Keratinocyte (primary cell): ENCODE measurements around the gene VAT1L. TPM values are rescaled to one million over a fixed set of nuclear protein-coding genes. Genes with fewer than 3 reads are reported as not detected.

Source experiments
- DNase-seq: peaks from one replicate; pipeline ENCODE4 v3.0.0-alpha.2; 2011; ENCODE audit warnings: low read depth, missing footprints, low spot score
- FAIRE-seq: peaks from 2 replicates; lab custom pipeline; 2011; peaks lifted over from hg19 to GRCh38; lab: Jason Lieb, UNC
- H2AFZ ChIP-seq: 2 replicates; pipeline ENCODE4 v1.6.0; 2012; ENCODE audit warnings: low read length, control low read depth, inconsistent platforms; ENCODE audit not compliant: control insufficient read depth
- H3K27ac ChIP-seq: 2 replicates; pipeline ENCODE4 v1.5.1; 2011; ENCODE audit warnings: low read length; ENCODE audit not compliant: control insufficient read depth, insufficient read depth
- H3K27me3 ChIP-seq: 3 replicates; pipeline ENCODE4 v1.6.0; 2011; ENCODE audit warnings: low read length; ENCODE audit not compliant: control insufficient read depth, insufficient read depth; ENCODE audit errors: extremely low read depth
- H3K36me3 ChIP-seq, 2 experiments: 2 replicates in 1 of 2; 3 replicates in 1 of 2; pipeline ENCODE4 v1.5.1; 2011; ENCODE audit warnings: low read length in 2 of 2, mild to moderate bottlenecking in 1 of 2; ENCODE audit not compliant: control insufficient read depth in 2 of 2, insufficient read depth in 2 of 2; ENCODE audit errors: extremely low read depth in 1 of 2
- H3K4me1 ChIP-seq: 3 replicates; pipeline ENCODE4 v1.5.1; 2011; ENCODE audit warnings: low read length; ENCODE audit not compliant: control insufficient read depth, insufficient read depth; ENCODE audit errors: extremely low read depth
- H3K4me2 ChIP-seq: 3 replicates; pipeline ENCODE4 v1.6.0; 2011; ENCODE audit warnings: low read depth, low read length; ENCODE audit not compliant: control insufficient read depth, insufficient read depth; ENCODE audit errors: extremely low read depth
- H3K4me3 ChIP-seq, 3 experiments: fragments of 200-600 bp in 1 of 3; sonication (generic) in 1 of 3; 2 replicates in 2 of 3; 3 replicates in 1 of 3; pipeline ENCODE4 v1.5.1; 2011 to 2016; ENCODE audit warnings: low read length in 3 of 3, mild to moderate bottlenecking in 3 of 3, control low read depth in 2 of 3, inconsistent platforms in 1 of 3, low read depth in 1 of 3, mixed read lengths in 1 of 3, mixed run types in 1 of 3, moderate library complexity in 1 of 3; ENCODE audit not compliant: control insufficient read depth in 2 of 3, insufficient read depth in 2 of 3; ENCODE audit errors: extremely low read depth in 1 of 3
- H3K79me2 ChIP-seq: 2 replicates; pipeline ENCODE4 v1.6.0; 2012; ENCODE audit warnings: low read length; ENCODE audit not compliant: control insufficient read depth, insufficient read depth
- H3K9ac ChIP-seq: 3 replicates; pipeline ENCODE4 v1.6.0; 2011; ENCODE audit warnings: low read length; ENCODE audit not compliant: control insufficient read depth, insufficient read depth; ENCODE audit errors: extremely low read depth
- H3K9me1 ChIP-seq: 3 replicates; pipeline ENCODE4 v1.6.0; 2011; ENCODE audit warnings: low read length; ENCODE audit not compliant: control insufficient read depth, insufficient read depth; ENCODE audit errors: extremely low read depth
- H3K9me3 ChIP-seq: 2 replicates; pipeline ENCODE4 v1.5.1; 2012; ENCODE audit warnings: low read depth, low read length; ENCODE audit not compliant: control insufficient read depth
- H4K20me1 ChIP-seq: 3 replicates; pipeline ENCODE4 v1.6.0; 2011; ENCODE audit warnings: low read length; ENCODE audit not compliant: control insufficient read depth, insufficient read depth; ENCODE audit errors: extremely low read depth
- CTCF ChIP-seq, 3 experiments: IDR thresholded peaks in 1 of 3; conservative IDR thresholded peaks in 1 of 3; optimal IDR thresholded peaks in 1 of 3; 2 replicates in 2 of 3; 3 replicates in 1 of 3; pipeline versions ENCODE3 to v1.5.1; 2011; ENCODE audit warnings: low read length in 3 of 3, mild to moderate bottlenecking in 3 of 3, moderate library complexity in 2 of 3, control low read depth in 1 of 3, inconsistent platforms in 1 of 3; ENCODE audit not compliant: insufficient read depth in 2 of 3; ENCODE audit errors: extremely low read depth in 1 of 3
- EZH2 ChIP-seq: IDR thresholded peaks from one replicate; pipeline ENCODE4 v1.6.1; 2012; ENCODE audit warnings: inconsistent platforms, mild to moderate bottlenecking, low read length, moderate library complexity
- dilution Hi-C: fragments of 300-500 bp; cut with MboI; formaldehyde crosslinking; loops from one replicate; pipeline ENCODE4 v1.7.0; 2020; ENCODE audit warnings: low sequenced_read_pairs; ENCODE audit not compliant: extremely low pct_ligation_motif_present
- polyA plus RNA-seq, 5 experiments: library from polyadenylated mRNA; depleted of rRNA in 3 of 5; stranded (reverse) in 3 of 5; stranded (forward) in 1 of 5; unstranded in 1 of 5; fragments of >200 nt; gene quantifications; 1 replicate in 1 of 5; 2 replicates in 3 of 5; 3 replicates in 1 of 5; pipeline versions ENCODE4 v1.2.1 to v1.2.3, GENCODE V29; 2011 to 2012; ENCODE audit warnings: missing spikeins in 2 of 5, low read depth in 1 of 5, low replicate concordance in 1 of 5

The VAT1L gene
- polyA plus RNA-seq, 1 donor (not counting 4 experiments of a cell fraction or from before 2014, with no cell fraction given), result not detected

- H3K4me1 ChIP-seq, result no peaks in the 10 kb centered on the region
- H3K27ac ChIP-seq, result no peak overlapping the region
- dilution Hi-C loops, result no loop called here
- no peak overlapping the region for H2AFZ ChIP-seq
- H4K20me1 ChIP-seq, result no peaks in the 10 kb centered on the region
- no peak overlapping the region for H3K4me3 ChIP-seq
- H3K79me2 ChIP-seq, result no peaks in the 10 kb centered on the region
- no peaks in the 10 kb centered on the region for H3K36me3 ChIP-seq
- no peaks in the 10 kb centered on the region for H3K9me3 ChIP-seq
- FAIRE-seq (no peak), DNase-seq (no peak)
- TF ChIP-seq CTCF (optimal IDR thresholded peaks at IDR 0.05 in 1 of 3, IDR thresholded peaks at IDR 0.05 in 1 of 3, conservative IDR thresholded peaks at IDR 0.05 in 1 of 3; ENCODE audit: extremely low read depth in 1 of 3, insufficient read depth in 2 of 3, low read length in 3 of 3) (no peak), EZH2 (no peak)
- H3K27me3 ChIP-seq, result no peaks in the 10 kb centered on the region
- no peak overlapping the region for H3K4me2 ChIP-seq
- H3K9ac ChIP-seq, result no peak overlapping the region
- H3K9me1 ChIP-seq, result no peaks in the 10 kb centered on the region
Observed at GRCh38 chr16:77844801-77845200, 56.4 kb downstream of the VAT1L start.

GRCh38 chr16:77849646-77850258, 61.4 kb downstream of the VAT1L start:
- DNase-seq, result no peak
- H3K36me3 ChIP-seq, result no peaks in the 10 kb centered on the region
- no peak overlapping the region for H3K9ac ChIP-seq
- no peaks in the 10 kb centered on the region for H3K9me3 ChIP-seq
- FAIRE-seq, result no peak
- no peak overlapping the region for H2AFZ ChIP-seq
- H3K4me3 ChIP-seq, result no peak overlapping the region
- no peaks in the 10 kb centered on the region for H3K4me1 ChIP-seq
- H3K27me3 ChIP-seq, result no peaks in the 10 kb centered on the region
- H4K20me1 ChIP-seq, result no peaks in the 10 kb centered on the region
- no peaks in the 10 kb centered on the region for H3K9me1 ChIP-seq
- H3K27ac ChIP-seq, result no peak overlapping the region
- dilution Hi-C loops, result no loop called here
- TF ChIP-seq CTCF (optimal IDR thresholded peaks at IDR 0.05 in 1 of 3, IDR thresholded peaks at IDR 0.05 in 1 of 3, conservative IDR thresholded peaks at IDR 0.05 in 1 of 3; ENCODE audit: extremely low read depth in 1 of 3, insufficient read depth in 2 of 3, low read length in 3 of 3), result no peak
- no peak for TF ChIP-seq EZH2
- no peak overlapping the region for H3K4me2 ChIP-seq
- no peaks in the 10 kb centered on the region for H3K79me2 ChIP-seq
